ENCODE measurements around the gene GLTP. TPM values are rescaled to one million over a fixed set of nuclear protein-coding genes. Genes with fewer than 3 reads are reported as not detected.

GLTP gene
- total RNA-seq, 1 experiment from 2014 or later: 78.2 TPM

GRCh38 chr12:109921982-109922381 is 41.6 kb upstream of the GLTP start:
- Histone ChIP-seq H2AFZ (ENCODE audit: low read length) (no peak overlapping the region), H3K4me2 (ENCODE audit: low read length) (no peak overlapping the region), H3K36me3 (ENCODE audit: low read depth, low read length) (peaks cover 11% of the 10 kb centered on the region; the same call in 1 of the 2 replicates), H4K20me1 (ENCODE audit: low read length) (no peaks in the 10 kb centered on the region), H3K4me1 (ENCODE audit: insufficient read depth, low read length) (no peaks in the 10 kb centered on the region), H3K27me3 (ENCODE audit: low read length) (no peaks in the 10 kb centered on the region), H3K9ac (ENCODE audit: low read length) (no peak overlapping the region), H3K79me2 (ENCODE audit: low read length) (no peaks in the 10 kb centered on the region), H3K9me3 (ENCODE audit: low read length) (no peaks in the 10 kb centered on the region), H3K27ac (ENCODE audit: low read length) (no peak overlapping the region), H3F3A (ENCODE audit: low read length, unreplicated experiment) (no peaks in the 10 kb centered on the region), H3K4me3 (ENCODE audit: low read length) (no peak overlapping the region), H3K9me2 (replicated peaks; ENCODE audit: low read length) (no peaks in the 10 kb centered on the region)
- ATAC-seq (no peak), DNase-seq (no peak)
- CTCF ChIA-PET: no interaction called here
- intact Hi-C loops (cut with micrococcal nuclease): no loop called here
- no TSS peak for BruUV-seq (replicated peaks)
- POLR2A ChIA-PET (ENCODE audit: unreplicated experiment): interaction anchor here (0.6 kb wide), 1 partner anchor 974 kb away, joined by 4 read pairs; no protein-coding TSS in a partner anchor
- TF ChIP-seq EZH2 (IDR thresholded peaks at IDR 0.05; ENCODE audit: low read length, unreplicated experiment) (no peak), CTCF (conservative IDR thresholded peaks at IDR 0.05; ENCODE audit: low read depth, low read length) (no peak), EZH2phosphoT487 (IDR thresholded peaks at IDR 0.05; ENCODE audit: borderline replicate concordance, low read length) (no peak)

- Histone ChIP-seq H3K27me3 (ENCODE audit: low read length) (no peaks in the 10 kb centered on the region), H4K20me1 (ENCODE audit: low read length) (no peaks in the 10 kb centered on the region), H3K9me3 (ENCODE audit: low read length) (no peaks in the 10 kb centered on the region), H3K4me1 (ENCODE audit: insufficient read depth, low read length) (no peaks in the 10 kb centered on the region), H3F3A (ENCODE audit: low read length, unreplicated experiment) (no peaks in the 10 kb centered on the region), H3K79me2 (ENCODE audit: low read length) (no peaks in the 10 kb centered on the region), H3K9ac (ENCODE audit: low read length) (no peak overlapping the region), H3K36me3 (ENCODE audit: low read depth, low read length) (peaks cover 26% of the 10 kb centered on the region; the same call in 1 of the 2 replicates), H3K9me2 (replicated peaks; ENCODE audit: low read length) (no peaks in the 10 kb centered on the region), H2AFZ (ENCODE audit: low read length) (no peak overlapping the region), H3K4me3 (ENCODE audit: low read length) (no peak overlapping the region), H3K27ac (ENCODE audit: low read length) (no peak overlapping the region), H3K4me2 (ENCODE audit: low read length) (no peak overlapping the region)
- ATAC-seq (no peak), DNase-seq (no peak)
- POLR2A ChIA-PET (ENCODE audit: unreplicated experiment): no interaction called here
- no peak for TF ChIP-seq CTCF (conservative IDR thresholded peaks at IDR 0.05; ENCODE audit: low read depth, low read length)
- intact Hi-C loops (cut with micrococcal nuclease): no loop called here
- CTCF ChIA-PET: no interaction called here
- no TSS peak for BruUV-seq (replicated peaks)
These were observed 40.0 kb upstream of the GLTP start for GRCh38 chr12:109920261-109920780.

- Histone ChIP-seq H3F3A (ENCODE audit: low read length, unreplicated experiment) (no peaks in the 10 kb centered on the region), H3K27me3 (ENCODE audit: low read length) (no peaks in the 10 kb centered on the region), H3K79me2 (ENCODE audit: low read length) (no peaks in the 10 kb centered on the region), H3K9me2 (replicated peaks; ENCODE audit: low read length) (no peaks in the 10 kb centered on the region), H4K20me1 (ENCODE audit: low read length) (no peaks in the 10 kb centered on the region), H3K9me3 (ENCODE audit: low read length) (no peaks in the 10 kb centered on the region), H3K36me3 (ENCODE audit: low read depth, low read length) (peaks cover 33% of the 10 kb centered on the region; the same call in 1 of the 2 replicates), H3K4me1 (ENCODE audit: insufficient read depth, low read length) (no peaks in the 10 kb centered on the region), H3K4me3 (ENCODE audit: low read length) (no peak overlapping the region), H3K9ac (ENCODE audit: low read length) (no peak overlapping the region), H2AFZ (ENCODE audit: low read length) (no peak overlapping the region), H3K27ac (ENCODE audit: low read length) (no peak overlapping the region), H3K4me2 (ENCODE audit: low read length) (no peak overlapping the region)
- BruUV-seq (replicated peaks): no TSS peak
- no peak for ATAC-seq
- intact Hi-C loops (cut with micrococcal nuclease): no loop called here
- no peak for DNase-seq
- ChIA-PET POLR2A (ENCODE audit: unreplicated experiment) (no interaction called here), CTCF (no interaction called here)
- TF ChIP-seq CTCF (conservative IDR thresholded peaks at IDR 0.05; ENCODE audit: low read depth, low read length): no peak
- TF ChIP-seq EZH2 (IDR thresholded peaks at IDR 0.05; ENCODE audit: low read length, unreplicated experiment): no peak
- no peak for TF ChIP-seq EZH2phosphoT487 (IDR thresholded peaks at IDR 0.05; ENCODE audit: borderline replicate concordance, low read length)
These were observed 39.1 kb upstream of the GLTP start for GRCh38 chr12:109919456-109919855.

All from PC-3 (cell line).